Spleen (tissue), 11 donors: ENCODE results near the gene SMIM33. TPM values are rescaled to one million over a fixed set of nuclear protein-coding genes. Genes with fewer than 3 reads are reported as not detected.
"Not testable (repeated sequence)": the region's sequence is repeated elsewhere in the genome, so short reads cannot be mapped to it uniquely, and the experiment has no call there.

Experiments used
- DNase-seq: peaks from one replicate; pipeline ENCODE4 v3.0.0-alpha.2; 2020
- H3K27ac ChIP-seq, 8 donors: fragments of 200-600 bp; sonication (generic) in 7 of 8; 1 replicate in 4 of 8; 2 replicates in 4 of 8; pipeline versions ENCODE4 v1.5.0 to v1.8.0; 2016 to 2021; ENCODE audit warnings: inconsistent platforms in 4 of 8, mild to moderate bottlenecking in 4 of 8, moderate library complexity in 1 of 8
- H3K27me3 ChIP-seq, 7 donors: fragments of 200-600 bp; sonication (generic) in 6 of 7; replicated peaks in 1 of 7; 1 replicate in 4 of 7; 2 replicates in 3 of 7; pipeline versions ENCODE4 v1.5.0 to v1.8.0; 2016 to 2021; ENCODE audit warnings: inconsistent platforms in 3 of 7, mild to moderate bottlenecking in 1 of 7
- H3K36me3 ChIP-seq, 6 donors: fragments of 200-600 bp; sonication (generic) in 5 of 6; 1 replicate in 4 of 6; 2 replicates in 2 of 6; pipeline versions ENCODE4 v1.5.0 to v1.8.0; 2016 to 2021; ENCODE audit warnings: inconsistent platforms in 2 of 6
- H3K4me1 ChIP-seq, 6 donors: fragments of 200-600 bp; sonication (generic) in 5 of 6; 1 replicate in 3 of 6; 2 replicates in 3 of 6; pipeline versions ENCODE4 v1.5.0 to v1.8.0; 2016 to 2021; ENCODE audit warnings: inconsistent platforms in 3 of 6
- H3K4me3 ChIP-seq, 8 donors: fragments of 200-600 bp; sonication (generic) in 7 of 8; 1 replicate in 4 of 8; 2 replicates in 4 of 8; pipeline versions ENCODE4 v1.5.0 to v1.8.0; 2016 to 2021; ENCODE audit warnings: inconsistent platforms in 4 of 8, mild to moderate bottlenecking in 4 of 8, moderate library complexity in 2 of 8
- H3K9me3 ChIP-seq, 8 donors: fragments of 200-600 bp; sonication (generic) in 7 of 8; 1 replicate in 4 of 8; 2 replicates in 4 of 8; pipeline versions ENCODE4 v1.5.0 to v1.8.0; 2016 to 2021; ENCODE audit warnings: inconsistent platforms in 4 of 8
- CTCF ChIP-seq, 11 experiments: fragments of 200-600 bp in 7 of 11; fragments of 450-650 bp in 4 of 11; sonication (generic) in 4 of 11; IDR thresholded peaks in 8 of 11; conservative IDR thresholded peaks in 3 of 11; 1 replicate in 7 of 11; 2 replicates in 4 of 11; pipeline versions ENCODE4 v1.4.0 to v1.8.0; 2016 to 2021; ENCODE audit warnings: antibody characterized with exemption in 11 of 11, inconsistent platforms in 4 of 11, mild to moderate bottlenecking in 1 of 11
- POLR2A ChIP-seq, 3 donors: fragments of 450-650 bp; IDR thresholded peaks; one replicate each; pipeline ENCODE4 v1.5.1; 2017; ENCODE audit warnings: antibody characterized with exemption in 3 of 3, mild to moderate bottlenecking in 1 of 3
- POLR2AphosphoS5 ChIP-seq, 3 donors: sonication (generic); formaldehyde crosslinking; IDR thresholded peaks; one replicate each; pipeline ENCODE4 v1.5.1; 2017; ENCODE audit warnings: antibody characterized with exemption in 3 of 3
- WGBS, 5 donors: extraction: QIAGEN DNeasy Blood & Tissue Kit in 3 of 5; methylation state at CpG; one replicate each; pipeline versions ENCODE4 v1.1.5 to v1.1.7; 2013 to 2018; 5-methylcytosine and 5-hydroxymethylcytosine counted together
- intact Hi-C: fragments of 100-400 bp; cut with DNase I; formaldehyde crosslinking; loops from one replicate; pipeline ENCODE4 v1.15.0; 2023; ENCODE audit warnings: low total_unique reads
- polyA plus RNA-seq, 3 donors: library from polyadenylated mRNA; stranded (reverse); fragments of 200-250 nt; gene quantifications; one replicate each; pipeline ENCODE4 v1.2.1, GENCODE V29; 2013
- total RNA-seq, 7 donors: library from RNA; depleted of rRNA in 3 of 7; stranded (reverse); fragments of >200 nt in 3 of 7; fragmentation: NEBNext Ultra II Directional in 4 of 7; extraction: Animal tissue kit (Norgen Biotek cat#: 25700) in 4 of 7; gene quantifications; one replicate each; pipeline versions ENCODE4 v1.1.0 to v1.2.1, GENCODE V29; 2016 to 2021
- donor health status: healthy with polysubstance abuse.
- donor health status: DM: no; HTN: no; CAD: no; lungs with moderate emphysema.
- donor health status: DM: no; HTN: no; CAD: no.
- donor health status: Bipolar disorder and iron deficiency.
- donor health status: healthy.
- donor health status: DM: no; HTN: no; CAD: no.
- donor health status: DM: yes; HTN: yes; CAD: no.

Gene SMIM33
- total and polyA plus RNA-seq, 10 donors = 0.03 to 0.24 TPM; not detected in 8

- H3K27me3 ChIP-seq = no peaks in the 10 kb centered on the region
- intact Hi-C loops = no loop called here
- 61 to 71% (median 65%) methylated on average over 2 of the region's 2 CpGs for WGBS, 5 donors
- H3K9me3 ChIP-seq = no peaks in the 10 kb centered on the region
- peak overlapping the region; percentile 40 to 84 (median 71) for H3K27ac ChIP-seq
- peak in 1 of 11 experiments; percentile 10 for TF ChIP-seq CTCF (IDR thresholded peaks at IDR 0.05 in 8 of 11, conservative IDR thresholded peaks at IDR 0.05 in 3 of 11)
- TF ChIP-seq POLR2A (IDR thresholded peaks at IDR 0.05) = no peak
- peak in 1 of 3 donors; percentile 24 for TF ChIP-seq POLR2AphosphoS5 (IDR thresholded peaks at IDR 0.05)
- H3K4me3 ChIP-seq = no peak overlapping the region
- peaks cover 0 to 41% (median 29%) of the 10 kb centered on the region in 6 donors for H3K36me3 ChIP-seq
- DNase-seq = no peak
- peaks cover 20 to 100% (median 69%) of the 10 kb centered on the region in 6 donors for H3K4me1 ChIP-seq
Measured at GRCh38 chr5:139473565-139473964, 2.8 kb downstream of the SMIM33 start.

- no peak for DNase-seq
- Histone ChIP-seq H3K4me1 (peaks cover 24 to 100% (median 79%) of the 10 kb centered on the region in 6 donors), H3K27ac (peak overlapping the region in 7 of 8 donors; percentile 8 to 84 (median 69)), H3K9me3 (no peaks in the 10 kb centered on the region), H3K27me3 (no peaks in the 10 kb centered on the region), H3K36me3 (peaks cover 0 to 57% (median 35%) of the 10 kb centered on the region in 6 donors), H3K4me3 (no peak overlapping the region)
- intact Hi-C loops = no loop called here
- peak in 2 of 3 donors; percentile 20 to 36 for TF ChIP-seq POLR2AphosphoS5 (IDR thresholded peaks at IDR 0.05)
- TF ChIP-seq POLR2A (IDR thresholded peaks at IDR 0.05) = no peak
- 25 to 28% (median 27%) methylated on average over 13 of the region's 13 CpGs for WGBS, 5 donors
Measured at GRCh38 chr5:139474890-139475791, 4.3 kb downstream of the SMIM33 start.

GRCh38 chr5:139475865-139476617 lies 5.2 kb downstream of the SMIM33 start:
- H3K36me3 ChIP-seq = peaks cover 0 to 62% (median 36%) of the 10 kb centered on the region in 6 donors
- H3K4me1 ChIP-seq = peaks cover 26 to 100% (median 80%) of the 10 kb centered on the region in 6 donors
- H3K27ac ChIP-seq = peak overlapping the region in 6 of 8 donors; percentile 8 to 84 (median 72)
- no peaks in the 10 kb centered on the region for H3K9me3 ChIP-seq
- H3K27me3 ChIP-seq = no peaks in the 10 kb centered on the region
- H3K4me3 ChIP-seq = no peak overlapping the region
- 41 to 61% (median 51%) methylated on average over 11 to 13 of the region's 13 CpGs for WGBS, 5 donors
- TF ChIP-seq POLR2AphosphoS5 (IDR thresholded peaks at IDR 0.05) (no peak), CTCF (IDR thresholded peaks at IDR 0.05 in 8 of 11, conservative IDR thresholded peaks at IDR 0.05 in 3 of 11) (no peak), POLR2A (IDR thresholded peaks at IDR 0.05) (no peak)
- intact Hi-C loops = no loop called here
- DNase-seq = no peak

- DNase-seq, H3K27me3 ChIP-seq, intact Hi-C loops, H3K9me3 ChIP-seq, H3K4me3 ChIP-seq: not testable (repeated sequence)
- Histone ChIP-seq H3K36me3 (peaks cover 0 to 62% (median 36%) of the 10 kb centered on the region in 6 donors), H3K27ac (peak overlapping the region in 4 of 8 donors; percentile 15 to 89 (median 35)), H3K4me1 (peaks cover 19 to 100% (median 83%) of the 10 kb centered on the region in 6 donors)
- 73 to 86% (median 79%) methylated on average over 9 of the region's 9 CpGs for whole genome bisulfite sequencing, 5 donors
Measured at GRCh38 chr5:139478657-139479423, 8.0 kb downstream of the SMIM33 start.

GRCh38 chr5:139479729-139480128 lies 8.9 kb downstream of the SMIM33 start:
- H3K36me3 ChIP-seq = peaks cover 0 to 59% (median 36%) of the 10 kb centered on the region in 6 donors
- intact Hi-C loops = not testable (repeated sequence)
- 86 to 95% (median 91%) methylated on average over 4 of the region's 4 CpGs for WGBS, 5 donors

More at GRCh38 chr5:139479729-139480128, 8.9 kb downstream of the SMIM33 start:
- H3K27me3 ChIP-seq, H3K4me3 ChIP-seq, H3K9me3 ChIP-seq, DNase-seq: not testable (repeated sequence)
- peak overlapping the region in 4 of 8 donors; percentile 89 to 97 (median 95) for H3K27ac ChIP-seq
- peaks cover 12 to 100% (median 79%) of the 10 kb centered on the region in 6 donors for H3K4me1 ChIP-seq
